Cardiac muscle cell (in vitro differentiated cells and primary cell): ENCODE data around the gene PROM2. TPM values are rescaled to one million over a fixed set of nuclear protein-coding genes. Genes with fewer than 3 reads are reported as not detected.

Experiments used
- DNase-seq, 2 donors: peaks; one replicate each; pipeline versions ENCODE4 v3.0.0 to v3.0.0-alpha.2; 2010 to 2017; ENCODE audit warnings: low read depth in 1 of 2, low spot score in 1 of 2
- H3K27ac ChIP-seq: fragments of 200-600 bp; sonication (generic); 2 replicates; pipeline ENCODE4 v1.5.1; 2016
- H3K27me3 ChIP-seq: fragments of 200-600 bp; sonication (generic); 2 replicates; pipeline ENCODE4 v1.6.0; 2016; ENCODE audit warnings: control low read depth
- H3K36me3 ChIP-seq: fragments of 200-600 bp; sonication (generic); 2 replicates; pipeline ENCODE4 v1.5.1; 2016; ENCODE audit warnings: control low read depth
- H3K4me1 ChIP-seq: fragments of 200-600 bp; sonication (generic); 2 replicates; pipeline ENCODE4 v1.8.1; 2017; ENCODE audit warnings: low read depth, mild to moderate bottlenecking, mixed run types
- H3K4me3 ChIP-seq: fragments of 200-600 bp; sonication (generic); 2 replicates; pipeline ENCODE4 v1.5.1; 2016; ENCODE audit warnings: mild to moderate bottlenecking
- H3K9me3 ChIP-seq: fragments of 200-600 bp; sonication (generic); 2 replicates; pipeline ENCODE4 v1.5.1; 2017; ENCODE audit warnings: low read depth, mild to moderate bottlenecking, control low read depth
- CTCF ChIP-seq: IDR thresholded peaks from 2 replicates; pipeline ENCODE4 v1.5.1; 2012; ENCODE audit warnings: low read depth, mild to moderate bottlenecking, low read length
- polyA plus RNA-seq: library from polyadenylated mRNA; unstranded; fragments of >200 nt; fragmentation: Nextera tagmentation; extraction: Ambion mirVana; gene quantifications from 2 replicates; pipeline ENCODE4 v1.2.1, GENCODE V29; 2016
- total RNA-seq: library from RNA; depleted of rRNA; stranded (reverse); fragments of >200 nt; gene quantifications from 2 replicates; pipeline ENCODE4 v1.2.3, GENCODE V29; 2016

The PROM2 gene
- total and polyA plus RNA-seq, 2 experiments from 2014 or later = 1.4 to 16.0 TPM

DNA sequence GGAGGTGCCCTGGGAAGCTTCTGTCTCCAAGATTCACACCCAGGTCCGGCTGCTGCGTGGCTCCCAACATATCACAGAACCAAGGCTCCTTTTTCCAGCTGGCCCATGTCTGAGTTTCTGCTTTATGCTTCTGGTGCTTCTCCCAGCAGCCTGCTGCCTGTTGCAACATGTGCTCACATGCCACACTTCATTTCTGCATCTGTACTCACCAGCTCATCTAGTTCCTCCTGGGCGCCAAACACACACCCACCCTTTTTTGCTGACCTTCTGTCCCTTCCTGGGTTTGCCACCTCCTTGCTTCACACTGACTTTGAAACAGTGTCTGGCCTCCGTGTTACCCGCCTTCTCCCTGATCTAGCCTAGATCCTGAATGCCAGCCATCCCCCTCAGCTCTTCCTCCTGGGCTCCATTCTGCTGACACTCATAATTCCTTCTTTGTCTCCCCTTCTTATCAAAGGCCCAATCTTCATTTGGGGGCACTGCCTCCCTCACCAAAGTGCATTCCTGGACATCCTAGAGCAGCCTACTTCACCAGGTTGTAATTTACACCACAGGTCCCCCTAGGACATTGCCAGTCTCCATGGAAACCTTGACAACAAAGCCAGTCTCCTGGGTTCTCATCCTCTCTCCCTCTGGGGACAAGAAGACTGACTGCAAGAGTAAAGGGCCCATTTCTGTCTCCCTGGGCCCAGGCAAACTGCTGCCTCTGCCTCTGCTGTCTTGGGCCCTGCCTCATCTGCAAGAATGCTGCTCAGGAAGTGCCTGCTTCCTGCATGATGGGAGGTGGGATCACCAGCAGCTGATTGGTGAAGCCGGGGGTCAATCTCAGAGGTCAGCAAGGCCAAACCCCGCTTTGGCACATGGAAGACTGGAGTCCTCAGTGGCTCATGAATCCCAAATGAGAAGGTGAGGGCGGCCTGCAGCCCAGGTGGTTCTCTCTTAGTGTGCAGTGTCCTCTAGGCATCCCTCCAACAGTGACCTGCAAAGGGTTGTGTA lies 13.9 kb upstream of the PROM2 start:
- Histone ChIP-seq H3K9me3 (no peaks in the 10 kb centered on the region), H3K27ac (no peak overlapping the region), H3K36me3 (no peaks in the 10 kb centered on the region), H3K4me1 (no peaks in the 10 kb centered on the region), H3K27me3 (no peaks in the 10 kb centered on the region), H3K4me3 (no peak overlapping the region)
- TF ChIP-seq CTCF = no peak
- DNase-seq = peak in 1 of 2 donors; percentile 26

DNA sequence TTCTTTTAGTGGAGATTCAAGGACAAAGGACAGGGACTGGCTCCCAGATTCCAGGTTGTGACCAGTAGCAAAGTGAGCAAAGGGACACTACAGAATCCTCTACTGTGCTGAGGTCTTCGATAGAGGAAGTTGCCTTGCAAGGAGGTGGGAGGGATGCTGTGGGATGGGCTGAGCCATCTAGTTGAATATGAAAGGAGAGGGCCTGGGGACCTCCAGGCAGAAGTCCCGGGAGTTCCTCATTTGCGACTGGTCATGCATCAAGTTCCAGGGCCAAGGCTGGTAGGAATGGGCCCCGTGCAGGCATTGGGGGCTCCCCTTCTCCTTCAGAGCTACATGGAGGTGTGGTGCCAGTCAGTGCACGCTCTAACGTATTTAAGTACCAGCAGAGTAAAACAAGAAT lies 12.6 kb upstream of the PROM2 start:
- DNase-seq = no peak
- Histone ChIP-seq H3K9me3 (no peaks in the 10 kb centered on the region), H3K27me3 (no peaks in the 10 kb centered on the region), H3K36me3 (no peaks in the 10 kb centered on the region), H3K4me1 (no peaks in the 10 kb centered on the region), H3K4me3 (no peak overlapping the region), H3K27ac (no peak overlapping the region)
- no peak for TF ChIP-seq CTCF

DNA sequence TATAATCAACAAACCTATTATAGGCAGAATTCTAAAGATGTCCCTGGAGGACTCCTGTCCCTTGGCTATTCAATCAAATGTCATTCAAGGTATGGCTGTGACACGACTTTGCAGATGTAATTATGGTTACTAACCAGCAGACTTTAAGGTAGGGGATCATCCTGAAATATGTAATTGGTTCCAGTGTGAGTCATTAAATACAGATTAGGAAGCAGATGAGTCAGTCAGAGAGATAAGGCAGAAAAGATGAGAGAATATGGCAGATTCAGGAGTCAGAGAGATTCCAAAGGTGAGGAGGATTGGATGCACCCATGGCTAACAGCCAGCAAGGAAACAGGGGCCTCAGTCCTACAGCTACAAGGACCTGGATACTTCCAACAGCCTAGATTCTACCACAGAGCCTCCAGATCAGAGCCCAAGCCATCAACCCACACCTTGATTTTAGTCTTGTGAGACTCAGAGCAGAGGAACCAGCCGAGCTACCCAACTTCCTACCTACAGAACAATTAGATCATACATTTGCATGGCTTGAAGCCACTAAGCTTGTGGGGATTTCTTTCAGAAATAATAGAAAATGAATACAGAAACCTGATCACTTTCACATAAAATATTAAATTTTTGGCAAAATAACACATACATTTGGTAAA lies 11.2 kb upstream of the PROM2 start:
- Histone ChIP-seq H3K27me3 (no peaks in the 10 kb centered on the region), H3K27ac (no peak overlapping the region), H3K36me3 (no peaks in the 10 kb centered on the region), H3K4me3 (no peak overlapping the region), H3K9me3 (no peaks in the 10 kb centered on the region), H3K4me1 (no peaks in the 10 kb centered on the region)
- no peak for TF ChIP-seq CTCF
- DNase-seq = no peak

DNA sequence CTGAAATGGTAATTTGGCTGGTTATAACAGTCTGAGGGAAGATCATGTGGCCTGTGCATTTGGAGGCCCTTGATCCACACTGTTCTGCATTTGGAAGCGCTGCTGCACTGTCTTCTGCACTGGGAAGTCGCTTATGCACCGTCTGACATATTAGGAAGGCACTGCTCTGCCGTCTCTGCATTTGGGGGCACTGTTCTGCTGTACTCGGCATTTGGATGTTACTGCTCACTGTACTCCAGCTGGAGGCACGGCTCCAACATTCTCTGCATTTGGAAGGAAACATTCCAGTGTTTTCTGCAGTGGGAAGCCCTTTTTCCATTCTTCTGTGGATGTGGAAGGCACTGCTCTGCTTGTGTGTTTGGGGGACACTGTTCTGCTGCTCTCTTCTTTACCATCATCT lies 9.6 kb upstream of the PROM2 start:
- DNase-seq = peak; percentile 3 to 11
- Histone ChIP-seq H3K27ac (no peak overlapping the region), H3K4me3 (no peak overlapping the region), H3K9me3 (no peaks in the 10 kb centered on the region), H3K4me1 (no peaks in the 10 kb centered on the region), H3K27me3 (no peaks in the 10 kb centered on the region), H3K36me3 (no peaks in the 10 kb centered on the region)
- no peak for TF ChIP-seq CTCF

DNA sequence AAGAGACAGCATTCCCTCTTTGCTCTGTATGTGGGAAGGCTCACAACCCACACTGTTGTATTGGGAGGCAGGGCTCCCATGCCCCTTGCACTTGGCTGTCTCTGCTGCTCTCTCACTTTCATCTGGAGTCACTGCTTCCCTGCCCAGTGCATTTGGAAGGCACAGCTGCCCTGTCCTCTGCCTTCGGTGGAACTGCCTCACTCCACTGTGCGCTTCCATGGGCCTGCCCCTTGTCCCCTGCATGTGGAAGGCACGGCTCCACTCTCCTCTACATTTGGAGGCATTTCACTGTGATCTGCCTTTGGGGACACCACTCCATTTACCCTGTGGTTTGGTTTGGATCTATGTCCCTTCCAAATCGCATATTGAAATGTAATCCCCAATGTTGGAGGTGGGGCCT lies 9.1 kb upstream of the PROM2 start:
- H3K4me1 ChIP-seq = no peaks in the 10 kb centered on the region
- no peak for TF ChIP-seq CTCF
- no peak overlapping the region for H3K27ac ChIP-seq
- H3K27me3 ChIP-seq = no peaks in the 10 kb centered on the region
- DNase-seq = no peak
- H3K4me3 ChIP-seq = no peak overlapping the region
- H3K36me3 ChIP-seq = no peaks in the 10 kb centered on the region
- H3K9me3 ChIP-seq = no peaks in the 10 kb centered on the region
